ENCODE data around the gene KIFC3. TPM values are rescaled to one million over a fixed set of nuclear protein-coding genes. Genes with fewer than 3 reads are reported as not detected.

The KIFC3 gene
- total RNA-seq, 2 experiments from 2014 or later: not detected

GRCh38 chr16:57785385-57785784 lies 16.9 kb downstream of the KIFC3 start:
- Histone ChIP-seq H3K27ac (ENCODE audit: low read depth in 1 of 2, low read length in 2 of 2) (no peak overlapping the region), H3K9me3 (ENCODE audit: control insufficient read depth in 1 of 2, insufficient read depth in 1 of 2, low read length in 2 of 2) (no peaks in the 10 kb centered on the region), H3K4me3 (ENCODE audit: low read length) (no peak overlapping the region), H3K27me3 (ENCODE audit: control insufficient read depth in 1 of 2, insufficient read depth in 2 of 2, low read length in 2 of 2) (no peaks in the 10 kb centered on the region), H3K4me1 (ENCODE audit: insufficient read depth, low read length) (no peaks in the 10 kb centered on the region), H3K36me3 (ENCODE audit: insufficient read depth, low read length) (no peaks in the 10 kb centered on the region)
- Mint-ChIP-seq H3K27ac (no peak overlapping the region), H3K4me3 (no peak overlapping the region), H3K27me3 (no peaks in the 10 kb centered on the region), H3K9me3 (no peaks in the 10 kb centered on the region), H3K36me3 (ENCODE audit: low read depth) (no peaks in the 10 kb centered on the region), H3K4me1 (ENCODE audit: low read depth) (no peaks in the 10 kb centered on the region)
- no peak for TF ChIP-seq CTCF (IDR thresholded peaks at IDR 0.05)
- no peak for ATAC-seq (ENCODE audit: poor library complexity)
- ChIA-PET POLR2A (no interaction called here), CTCF (no interaction called here)
- DNase-seq: no peak
- intact Hi-C loops (cut with DNase I, micrococcal nuclease): no loop called here

GRCh38 chr16:57784334-57784733 lies 18.0 kb downstream of the KIFC3 start:
- no peak overlapping the region for H3K27ac Mint-ChIP-seq
- no peaks in the 10 kb centered on the region for H3K4me1 Mint-ChIP-seq (ENCODE audit: low read depth)
- no peaks in the 10 kb centered on the region for H3K4me1 ChIP-seq (ENCODE audit: insufficient read depth, low read length)
- CTCF ChIA-PET: no interaction called here
- H3K36me3 ChIP-seq (ENCODE audit: insufficient read depth, low read length): no peaks in the 10 kb centered on the region
- no peaks in the 10 kb centered on the region for H3K27me3 ChIP-seq (ENCODE audit: control insufficient read depth in 1 of 2, insufficient read depth in 2 of 2, low read length in 2 of 2)
- no peak overlapping the region for H3K4me3 ChIP-seq (ENCODE audit: low read length)
- H3K9me3 ChIP-seq (ENCODE audit: control insufficient read depth in 1 of 2, insufficient read depth in 1 of 2, low read length in 2 of 2): no peaks in the 10 kb centered on the region
- H3K9me3 Mint-ChIP-seq: no peaks in the 10 kb centered on the region
- no peaks in the 10 kb centered on the region for H3K36me3 Mint-ChIP-seq (ENCODE audit: low read depth)
- no peak overlapping the region for H3K4me3 Mint-ChIP-seq
- TF ChIP-seq CTCF (IDR thresholded peaks at IDR 0.05): no peak
- intact Hi-C loops (cut with DNase I, micrococcal nuclease): no loop called here
- POLR2A ChIA-PET: no interaction called here
- no peaks in the 10 kb centered on the region for H3K27me3 Mint-ChIP-seq
- DNase-seq: no peak
- no peak for ATAC-seq (ENCODE audit: poor library complexity)
- no peak overlapping the region for H3K27ac ChIP-seq (ENCODE audit: low read depth in 1 of 2, low read length in 2 of 2)

- no peak for TF ChIP-seq CTCF (IDR thresholded peaks at IDR 0.05)
- H3K4me1 ChIP-seq (ENCODE audit: insufficient read depth, low read length): no peaks in the 10 kb centered on the region
- H3K36me3 ChIP-seq (ENCODE audit: insufficient read depth, low read length): no peaks in the 10 kb centered on the region
- no peak overlapping the region for H3K27ac Mint-ChIP-seq
- no peak overlapping the region for H3K4me3 ChIP-seq (ENCODE audit: low read length)
- no peaks in the 10 kb centered on the region for H3K9me3 Mint-ChIP-seq
- no peaks in the 10 kb centered on the region for H3K27me3 Mint-ChIP-seq
- CTCF ChIA-PET: no interaction called here
- DNase-seq (no peak), ATAC-seq (ENCODE audit: poor library complexity) (no peak)
- no peaks in the 10 kb centered on the region for H3K9me3 ChIP-seq (ENCODE audit: control insufficient read depth in 1 of 2, insufficient read depth in 1 of 2, low read length in 2 of 2)
- no peaks in the 10 kb centered on the region for H3K27me3 ChIP-seq (ENCODE audit: control insufficient read depth in 1 of 2, insufficient read depth in 2 of 2, low read length in 2 of 2)
- H3K4me3 Mint-ChIP-seq: no peak overlapping the region
- no peaks in the 10 kb centered on the region for H3K4me1 Mint-ChIP-seq (ENCODE audit: low read depth)
- no peaks in the 10 kb centered on the region for H3K36me3 Mint-ChIP-seq (ENCODE audit: low read depth)
- H3K27ac ChIP-seq (ENCODE audit: low read depth in 1 of 2, low read length in 2 of 2): no peak overlapping the region
- POLR2A ChIA-PET: no interaction called here
- intact Hi-C loops (cut with DNase I, micrococcal nuclease): no loop called here
Observed at GRCh38 chr16:57783883-57784282, 18.4 kb downstream of the KIFC3 start.

All from CD4-positive, alpha-beta T cell (primary cell).